Glutamatergic neuron (in vitro differentiated cells): Measurements from ENCODE around the gene TM4SF4. TPM values are rescaled to one million over a fixed set of nuclear protein-coding genes. Genes with fewer than 3 reads are reported as not detected.

Experiments
- DNase-seq: peaks from one replicate; pipeline ENCODE4 v3.0.0; 2022
- H3K27ac Mint-ChIP-seq: one replicate; pipeline ENCODE4 v1.8.0; 2020; ENCODE audit warnings: mild to moderate bottlenecking, mixed read lengths, inconsistent platforms; ENCODE audit not compliant: unreplicated experiment
- H3K27me3 Mint-ChIP-seq: one replicate; pipeline ENCODE4 v1.8.0; 2020; ENCODE audit warnings: mild to moderate bottlenecking, moderate library complexity, mixed read lengths, inconsistent platforms; ENCODE audit not compliant: unreplicated experiment
- H3K36me3 Mint-ChIP-seq: one replicate; pipeline ENCODE4 v1.8.0; 2020; ENCODE audit warnings: mild to moderate bottlenecking, mixed read lengths, inconsistent platforms; ENCODE audit not compliant: unreplicated experiment
- H3K4me1 Mint-ChIP-seq: one replicate; pipeline ENCODE4 v1.8.0; 2020; ENCODE audit warnings: mild to moderate bottlenecking, low read depth, mixed read lengths, inconsistent platforms; ENCODE audit not compliant: unreplicated experiment
- H3K4me3 Mint-ChIP-seq: one replicate; pipeline ENCODE4 v1.8.0; 2020; ENCODE audit warnings: mild to moderate bottlenecking, mixed read lengths, inconsistent platforms; ENCODE audit not compliant: unreplicated experiment
- H3K9me3 Mint-ChIP-seq: one replicate; pipeline ENCODE4 v1.8.0; 2020; ENCODE audit warnings: mild to moderate bottlenecking, moderate library complexity, mixed read lengths, inconsistent platforms; ENCODE audit not compliant: unreplicated experiment
- total RNA-seq: library from RNA; stranded (reverse); fragmentation: NEBNext Ultra II Directional; extraction: Animal tissue kit (Norgen Biotek cat#: 25700); gene quantifications from one replicate; pipeline ENCODE4 v1.2.1, GENCODE V29; 2021; ENCODE audit not compliant: unreplicated experiment
- TF ChIP-seq, protein P1 (sequence below): fragments of 200-600 bp; sonication (generic); IDR thresholded peaks from one replicate; pipeline ENCODE4 v1.5.0; 2021; ENCODE audit not compliant: partially characterized antibody, unreplicated experiment

The TM4SF4 gene
- total RNA-seq, 1 donor from 2014 or later = not detected

DNA sequence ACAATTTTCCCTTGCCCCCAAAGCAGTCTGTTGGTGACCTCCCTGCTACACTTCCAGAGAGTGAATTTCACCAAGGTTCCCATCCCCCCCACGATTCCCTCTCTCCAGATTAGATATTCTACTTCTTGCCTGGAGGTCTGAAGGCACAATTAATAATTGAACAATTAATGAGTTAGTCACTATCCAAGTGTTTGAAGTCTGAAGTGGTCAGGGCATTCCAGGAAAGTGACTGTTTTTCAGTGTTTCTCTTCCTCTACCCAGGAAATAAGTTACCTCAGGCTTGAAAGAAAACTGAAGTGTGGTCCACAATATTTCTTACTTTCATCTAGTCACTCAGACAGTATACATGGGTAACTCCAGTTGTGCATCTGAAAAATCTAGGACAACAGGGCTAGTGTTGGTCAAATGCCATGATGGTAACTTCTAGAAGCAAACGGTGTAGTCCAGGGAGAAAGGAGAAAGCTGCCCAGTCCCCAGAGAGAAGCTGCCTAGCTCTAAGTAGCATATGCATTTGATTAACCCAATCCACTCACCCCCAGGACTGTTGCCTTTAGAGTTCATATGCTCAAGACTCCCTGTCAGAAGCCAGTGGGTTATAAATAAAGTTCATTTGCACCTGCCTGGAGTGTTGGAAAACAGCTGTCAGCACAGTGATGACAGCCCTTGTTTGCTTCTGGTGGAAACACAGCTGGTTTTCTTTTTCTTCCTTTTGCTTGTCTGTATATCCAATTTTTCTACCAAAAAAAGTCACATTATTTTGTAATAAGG lies 2.3 kb upstream of the TM4SF4 start:
- peaks cover 3% of the 10 kb centered on the region for H3K27me3 Mint-ChIP-seq
- peaks cover 16% of the 10 kb centered on the region for H3K4me1 Mint-ChIP-seq
- no peak overlapping the region for H3K27ac Mint-ChIP-seq
- H3K4me3 Mint-ChIP-seq = no peak overlapping the region
- H3K36me3 Mint-ChIP-seq = no peaks in the 10 kb centered on the region
- TF ChIP-seq, protein P1, sequence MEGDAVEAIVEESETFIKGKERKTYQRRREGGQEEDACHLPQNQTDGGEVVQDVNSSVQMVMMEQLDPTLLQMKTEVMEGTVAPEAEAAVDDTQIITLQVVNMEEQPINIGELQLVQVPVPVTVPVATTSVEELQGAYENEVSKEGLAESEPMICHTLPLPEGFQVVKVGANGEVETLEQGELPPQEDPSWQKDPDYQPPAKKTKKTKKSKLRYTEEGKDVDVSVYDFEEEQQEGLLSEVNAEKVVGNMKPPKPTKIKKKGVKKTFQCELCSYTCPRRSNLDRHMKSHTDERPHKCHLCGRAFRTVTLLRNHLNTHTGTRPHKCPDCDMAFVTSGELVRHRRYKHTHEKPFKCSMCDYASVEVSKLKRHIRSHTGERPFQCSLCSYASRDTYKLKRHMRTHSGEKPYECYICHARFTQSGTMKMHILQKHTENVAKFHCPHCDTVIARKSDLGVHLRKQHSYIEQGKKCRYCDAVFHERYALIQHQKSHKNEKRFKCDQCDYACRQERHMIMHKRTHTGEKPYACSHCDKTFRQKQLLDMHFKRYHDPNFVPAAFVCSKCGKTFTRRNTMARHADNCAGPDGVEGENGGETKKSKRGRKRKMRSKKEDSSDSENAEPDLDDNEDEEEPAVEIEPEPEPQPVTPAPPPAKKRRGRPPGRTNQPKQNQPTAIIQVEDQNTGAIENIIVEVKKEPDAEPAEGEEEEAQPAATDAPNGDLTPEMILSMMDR = no peak
- no peaks in the 10 kb centered on the region for H3K9me3 Mint-ChIP-seq
- no peak for DNase-seq

DNA sequence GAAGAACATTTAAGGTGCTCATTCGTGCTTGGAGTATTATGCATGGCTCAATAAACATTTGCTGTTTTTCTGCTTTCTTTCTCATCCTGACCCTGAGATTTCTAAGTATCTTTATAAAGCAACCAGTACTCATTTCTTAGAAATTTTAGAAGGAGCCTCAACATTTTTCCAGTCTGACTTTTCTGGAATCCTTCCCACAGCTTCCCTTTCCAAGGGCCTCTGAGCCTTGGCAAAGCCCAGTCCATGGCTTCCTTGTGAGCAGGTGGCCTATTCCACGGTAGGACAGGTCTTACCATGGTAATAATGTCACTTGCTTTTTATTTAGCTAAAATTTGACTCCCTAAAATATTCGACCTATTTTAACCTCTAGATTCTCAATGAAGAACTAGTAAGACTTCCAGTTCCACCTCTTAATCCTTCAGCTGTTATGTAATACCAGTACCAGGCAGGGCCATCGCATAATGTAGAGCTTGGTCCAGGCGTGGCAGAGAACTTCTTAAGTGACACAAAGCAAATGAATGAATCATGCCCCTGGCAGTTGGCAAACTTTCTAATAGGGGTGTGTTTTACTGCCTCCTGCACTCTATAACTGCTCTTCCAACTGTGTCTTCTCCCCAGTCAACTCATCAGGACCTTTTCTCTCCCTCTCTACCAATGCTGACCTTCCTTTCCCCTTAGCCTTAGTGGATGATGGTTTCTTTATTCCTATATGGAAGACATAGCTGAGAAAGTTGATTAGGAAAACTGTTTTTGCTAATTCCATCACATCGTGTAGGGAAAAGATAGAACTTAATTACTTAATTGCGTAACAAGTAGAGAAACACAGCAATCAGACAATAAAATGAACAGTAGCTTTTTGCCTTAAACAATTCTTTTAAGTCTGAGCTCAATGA lies 894 bp upstream of the TM4SF4 start:
- peaks cover 2% of the 10 kb centered on the region for H3K27me3 Mint-ChIP-seq
- H3K4me1 Mint-ChIP-seq = peaks cover 13% of the 10 kb centered on the region
- no peaks in the 10 kb centered on the region for H3K36me3 Mint-ChIP-seq
- TF ChIP-seq, protein P1 = no peak
- DNase-seq = no peak
- H3K4me3 Mint-ChIP-seq = no peak overlapping the region
- no peak overlapping the region for H3K27ac Mint-ChIP-seq
- no peaks in the 10 kb centered on the region for H3K9me3 Mint-ChIP-seq

DNA sequence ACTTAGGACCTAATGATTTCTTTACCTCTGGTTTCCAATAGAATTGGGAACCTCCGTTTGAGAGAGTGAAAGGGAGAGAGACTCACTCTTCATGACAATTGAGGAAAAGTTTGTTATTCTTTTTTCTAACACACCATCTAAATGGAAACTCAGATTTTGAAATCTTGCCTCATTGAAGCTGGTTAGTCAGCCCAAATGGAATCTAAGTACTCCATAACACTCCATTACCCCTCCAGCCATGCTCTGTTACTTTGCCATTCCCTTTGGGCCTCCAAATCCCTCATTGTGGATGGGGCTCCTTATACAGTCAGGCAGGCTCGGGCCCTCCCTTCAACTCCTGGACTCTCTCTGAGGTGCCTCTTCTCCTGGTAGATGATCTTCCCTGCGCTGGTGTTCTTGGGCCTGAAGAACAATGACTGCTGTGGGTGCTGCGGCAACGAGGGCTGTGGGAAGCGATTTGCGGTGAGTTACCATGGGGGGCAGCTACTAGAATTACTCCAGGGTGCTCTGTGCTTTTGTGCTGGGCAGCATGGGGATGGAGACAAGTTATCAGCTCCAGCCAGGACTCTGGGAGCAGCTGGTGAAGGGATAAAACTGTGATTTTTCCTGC lies 1.1 kb downstream of the TM4SF4 start:
- H3K27ac Mint-ChIP-seq = no peak overlapping the region

DNA sequence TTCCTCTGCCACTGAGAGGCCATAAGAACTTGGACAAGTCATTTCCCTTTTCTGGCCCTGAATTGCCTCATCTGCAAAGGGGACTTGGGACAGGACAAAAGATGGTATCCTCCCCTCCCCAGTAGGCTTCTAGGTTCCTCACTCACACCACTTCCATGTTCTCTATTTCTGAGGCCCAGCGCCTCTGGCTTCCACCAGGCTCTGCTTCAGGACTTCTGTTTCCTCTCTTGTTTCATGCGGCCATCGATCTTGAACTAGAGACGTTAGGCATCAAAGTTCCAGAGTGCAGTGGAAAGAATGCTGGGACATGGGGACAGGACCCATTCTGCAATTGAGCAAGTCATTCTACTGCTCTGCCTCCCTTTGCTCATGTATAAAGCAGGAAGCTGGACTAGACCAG lies 1.7 kb downstream of the TM4SF4 start:
- TF ChIP-seq, protein P1 = no peak
- peaks cover 16% of the 10 kb centered on the region for H3K4me1 Mint-ChIP-seq
- DNase-seq = no peak
- H3K4me3 Mint-ChIP-seq = no peak overlapping the region
- no peaks in the 10 kb centered on the region for H3K9me3 Mint-ChIP-seq
- H3K27me3 Mint-ChIP-seq = peaks cover 2% of the 10 kb centered on the region
- no peak overlapping the region for H3K27ac Mint-ChIP-seq
- no peaks in the 10 kb centered on the region for H3K36me3 Mint-ChIP-seq

More for the DNA sequence above, 1.1 kb downstream of the TM4SF4 start:
- DNase-seq = no peak
- TF ChIP-seq, protein P1 = no peak
- peaks cover 16% of the 10 kb centered on the region for H3K4me1 Mint-ChIP-seq
- H3K36me3 Mint-ChIP-seq = no peaks in the 10 kb centered on the region
- no peaks in the 10 kb centered on the region for H3K9me3 Mint-ChIP-seq
- H3K4me3 Mint-ChIP-seq = no peak overlapping the region
- H3K27me3 Mint-ChIP-seq = peaks cover 2% of the 10 kb centered on the region
